ENCODE measurements around the gene TAF13. TPM values are rescaled to one million over a fixed set of nuclear protein-coding genes. Genes with fewer than 3 reads are reported as not detected.
A peak's percentile ranks its signal among the peaks of the same experiment; 100 is the strongest.

TAF13 gene
- total RNA-seq, 4 donors from 2014 or later, result 11.4 to 30.8 (median 25.9) TPM

GRCh38 chr1:109109906-109110305 is 34.1 kb upstream of the TAF13 start:
- TF ChIP-seq EP300 (IDR thresholded peaks at IDR 0.05) (no peak), CTCF (IDR thresholded peaks at IDR 0.05) (no peak)
- no peak for DNase-seq (ENCODE audit: low spot score in 2 of 2)
- Histone ChIP-seq H3K4me1 (peaks cover 0 to 29% (median 16%) of the 10 kb centered on the region in 4 donors), H3K36me3 (no peaks in the 10 kb centered on the region), H3K27ac (no peak overlapping the region), H3K27me3 (peaks cover 0 to 12% of the 10 kb centered on the region in 2 donors), H3K4me3 (no peak overlapping the region), H3K9me3 (no peaks in the 10 kb centered on the region)
- 67 to 69% methylated on average over 3 of the region's 3 CpGs for WGBS, 2 donors

GRCh38 chr1:109107785-109108184 is 32.0 kb upstream of the TAF13 start:
- Histone ChIP-seq H3K9me3 (no peaks in the 10 kb centered on the region), H3K27me3 (no peaks in the 10 kb centered on the region), H3K4me1 (peaks cover 0 to 18% (median 3%) of the 10 kb centered on the region in 4 donors), H3K4me3 (no peak overlapping the region), H3K36me3 (peaks cover 0 to 2% (median 0%) of the 10 kb centered on the region in 3 donors), H3K27ac (no peak overlapping the region)
- TF ChIP-seq POLR2A (IDR thresholded peaks at IDR 0.05) (no peak), EP300 (IDR thresholded peaks at IDR 0.05) (no peak), CTCF (IDR thresholded peaks at IDR 0.05) (no peak)
- DNase-seq (ENCODE audit: low spot score in 2 of 2), result no peak
- WGBS, 2 donors, result 77 to 85% methylated on average over 7 of the region's 7 CpGs

GRCh38 chr1:109105881-109106280 is 30.1 kb upstream of the TAF13 start:
- peaks cover 0 to 6% (median 0%) of the 10 kb centered on the region in 3 donors for H3K36me3 ChIP-seq
- peaks cover 0 to 28% (median 0%) of the 10 kb centered on the region in 4 donors for H3K4me1 ChIP-seq
- 81 to 83% methylated on average over 4 of the region's 4 CpGs for WGBS, 2 donors
- H3K4me3 ChIP-seq, result no peak overlapping the region
- H3K27me3 ChIP-seq, result no peaks in the 10 kb centered on the region
- TF ChIP-seq CTCF (IDR thresholded peaks at IDR 0.05) (no peak), EP300 (IDR thresholded peaks at IDR 0.05) (no peak), POLR2A (IDR thresholded peaks at IDR 0.05) (no peak)
- no peaks in the 10 kb centered on the region for H3K9me3 ChIP-seq
- H3K27ac ChIP-seq, result no peak overlapping the region
- no peak for DNase-seq (ENCODE audit: low spot score in 2 of 2)

GRCh38 chr1:109104364-109105151 is 28.8 kb upstream of the TAF13 start:
- TF ChIP-seq EP300 (IDR thresholded peaks at IDR 0.05), result no peak
- TF ChIP-seq POLR2A (IDR thresholded peaks at IDR 0.05), result no peak
- TF ChIP-seq CTCF (IDR thresholded peaks at IDR 0.05), result no peak
- Histone ChIP-seq H3K27me3 (no peaks in the 10 kb centered on the region), H3K4me3 (no peak overlapping the region), H3K4me1 (peaks cover 0 to 30% (median under 1%) of the 10 kb centered on the region in 4 donors), H3K9me3 (no peaks in the 10 kb centered on the region), H3K36me3 (peaks cover 0 to 6% (median 0%) of the 10 kb centered on the region in 3 donors), H3K27ac (peak overlapping the region in 1 of 4 donors; percentile 8)
- DNase-seq (ENCODE audit: low spot score in 2 of 2), result no peak
- 80 to 86% methylated on average over 20 of the region's 20 CpGs for WGBS, 2 donors

All from tibial nerve (tissue), 4 donors.